Activated naive CD4-positive, alpha-beta T cell (primary cell): Measurements from ENCODE around the gene LSM7.
A peak's percentile ranks its signal among the peaks of the same experiment; 100 is the strongest.

Source experiments
- DNase-seq, 4 experiments: peaks; one replicate each; lab custom pipeline; 2025; lab: John Stamatoyannopoulos, UW

Gene LSM7

DNA sequence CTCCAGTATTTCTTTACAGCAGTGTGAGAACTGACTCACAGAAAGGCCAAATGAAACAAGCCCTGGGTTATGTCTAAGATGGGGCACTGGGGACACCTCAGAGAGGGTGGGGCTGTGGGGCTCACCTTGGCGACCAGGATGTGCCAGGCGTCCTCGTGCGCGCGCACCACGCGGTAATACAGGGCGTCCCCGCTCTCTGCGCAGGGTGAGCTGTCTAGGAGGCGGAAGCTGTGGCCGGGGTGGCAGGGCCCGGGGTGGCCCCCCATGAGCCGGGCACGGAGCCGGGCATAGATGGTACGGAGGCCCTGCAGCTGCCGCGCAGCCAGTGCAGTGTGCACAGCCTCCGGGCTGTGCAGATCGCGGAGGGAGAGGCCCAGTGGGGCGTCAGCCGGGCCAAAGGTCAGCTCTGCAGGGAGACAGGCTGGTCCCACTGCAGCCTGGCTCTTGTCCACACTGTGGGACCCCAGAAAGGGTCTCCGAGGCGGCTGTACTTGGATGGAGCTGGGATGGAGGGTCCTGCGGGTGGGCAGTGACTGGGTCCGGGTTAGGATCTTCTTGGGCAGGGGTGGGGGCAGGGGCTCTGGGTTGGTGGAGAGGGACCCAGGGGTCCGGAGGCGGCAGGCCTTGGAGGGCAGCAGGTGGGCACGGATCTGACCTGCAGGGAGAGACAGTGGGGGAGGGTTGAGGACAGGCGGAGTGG, 49.8 kb downstream of the LSM7 start:
- no peak for DNase-seq

DNA sequence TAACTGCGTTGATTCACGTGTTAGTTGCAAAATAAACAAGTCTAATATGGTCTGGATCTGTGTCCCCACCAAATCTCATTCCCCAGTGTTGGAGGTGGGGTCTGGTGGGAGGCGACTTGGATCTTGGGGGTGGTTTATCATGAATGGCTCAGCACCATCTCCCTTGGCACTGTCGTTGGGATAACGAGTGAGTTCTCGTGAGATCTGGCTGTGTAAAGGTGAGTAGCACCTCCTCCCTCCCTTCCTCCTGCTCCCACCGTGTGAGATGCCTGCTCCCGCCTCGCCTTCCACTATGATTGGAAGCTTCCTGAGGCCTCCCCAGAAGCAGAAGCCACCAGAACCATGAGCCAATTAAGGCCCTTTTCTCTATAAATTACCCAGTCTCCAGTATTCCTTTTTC, 51.2 kb downstream of the LSM7 start:
- no peak for DNase-seq

DNA sequence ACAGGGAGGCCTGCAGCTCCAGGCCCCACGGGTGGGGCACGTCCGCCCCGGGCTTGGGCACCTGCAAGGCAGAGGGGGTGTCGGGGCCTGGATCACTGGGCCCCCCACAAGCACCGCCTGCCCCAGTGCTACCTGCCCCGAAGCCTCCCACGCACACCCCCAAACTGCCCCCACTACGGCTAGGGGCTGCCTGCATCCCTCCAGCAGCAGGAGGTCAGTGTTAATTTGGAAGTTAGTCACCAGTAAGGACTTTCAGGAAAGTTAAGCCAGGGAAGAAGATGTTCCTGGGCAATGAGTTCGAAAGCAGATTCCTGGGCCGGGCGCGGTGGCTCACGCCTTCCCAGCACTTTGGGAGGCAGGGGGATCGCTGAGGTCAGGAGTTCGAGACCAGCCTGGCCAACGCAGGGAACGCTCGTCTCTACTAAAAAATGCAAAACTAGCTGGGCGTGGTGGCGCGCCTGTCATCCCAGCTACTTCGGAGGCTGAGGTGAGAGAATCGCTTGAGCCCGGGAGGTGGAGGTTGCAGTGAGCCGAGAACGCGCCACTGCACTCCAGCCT, 51.9 kb downstream of the LSM7 start:
- no peak for DNase-seq

DNA sequence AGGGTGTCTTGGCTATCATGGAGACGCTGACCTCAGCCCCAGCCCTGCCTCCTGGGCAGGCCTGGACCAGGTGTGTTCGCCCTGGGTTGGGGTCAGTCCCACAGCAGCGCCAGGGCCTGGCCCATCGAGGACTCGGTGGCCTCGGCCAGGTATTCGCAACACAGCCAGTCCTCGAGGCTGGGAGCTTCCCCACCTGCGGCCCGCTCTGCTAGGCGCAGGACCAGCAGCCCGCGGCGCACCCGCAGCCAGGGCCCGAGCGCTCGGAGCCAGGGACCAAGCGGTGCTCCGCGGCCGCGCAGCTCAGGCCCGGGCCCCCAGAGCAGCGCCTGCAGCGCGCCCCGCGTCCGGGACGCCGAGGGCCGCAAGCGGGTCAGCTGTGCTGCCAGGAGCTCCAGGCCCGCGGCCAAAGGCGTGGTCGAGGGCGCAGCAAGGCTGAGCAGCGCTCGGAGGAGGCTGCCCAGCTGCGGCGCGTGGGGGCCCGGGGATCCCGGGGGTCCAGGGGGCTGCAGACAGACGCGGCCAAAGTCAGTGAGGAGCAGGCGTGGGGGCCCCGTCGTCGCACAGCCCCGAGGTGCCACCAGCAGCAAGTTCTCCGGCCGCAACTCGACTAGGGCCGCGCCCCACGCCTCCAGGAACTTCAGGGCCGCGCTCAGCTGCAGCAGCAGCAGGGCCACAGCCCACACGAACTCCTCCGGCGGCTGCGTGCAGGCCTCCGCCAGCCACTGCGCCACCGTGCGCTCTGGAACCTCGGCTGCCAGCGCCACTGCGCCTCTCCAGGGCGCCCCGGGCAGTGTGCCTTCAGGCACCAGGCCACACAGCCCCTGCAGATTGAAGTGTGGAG, 52.6 kb downstream of the LSM7 start:
- DNase-seq, result no peak

DNA sequence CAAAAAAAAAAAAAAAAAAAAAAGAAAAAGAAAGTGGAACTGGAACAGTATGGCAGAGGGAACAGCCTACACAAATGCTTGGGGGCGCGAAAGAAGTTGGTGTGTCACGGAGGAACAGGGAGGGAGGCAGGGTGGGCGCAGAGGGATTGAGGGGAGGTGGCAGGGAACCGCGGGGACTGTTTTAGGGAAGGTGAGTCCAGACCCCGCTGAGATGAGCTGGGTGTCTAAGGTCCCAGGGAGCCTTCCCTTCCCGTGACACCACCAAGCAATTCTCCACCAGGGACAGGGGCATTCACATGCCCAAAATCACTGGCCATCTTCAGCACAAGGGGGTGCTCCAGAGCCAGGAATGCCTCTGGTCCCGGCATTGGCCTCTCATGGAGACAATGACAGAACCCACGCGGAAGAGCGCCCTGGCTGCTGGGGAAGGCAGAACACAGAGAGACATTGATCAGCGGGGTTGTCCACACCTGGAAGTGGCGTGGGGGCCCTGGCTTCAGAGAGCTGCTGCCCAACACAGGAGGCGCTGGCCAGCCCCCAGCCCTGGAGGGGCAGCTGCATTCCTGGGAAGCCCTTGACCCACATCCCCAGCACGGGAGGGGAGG, 53.4 kb downstream of the LSM7 start:
- peak in 1 of 4 experiments; percentile 51 for DNase-seq

DNA sequence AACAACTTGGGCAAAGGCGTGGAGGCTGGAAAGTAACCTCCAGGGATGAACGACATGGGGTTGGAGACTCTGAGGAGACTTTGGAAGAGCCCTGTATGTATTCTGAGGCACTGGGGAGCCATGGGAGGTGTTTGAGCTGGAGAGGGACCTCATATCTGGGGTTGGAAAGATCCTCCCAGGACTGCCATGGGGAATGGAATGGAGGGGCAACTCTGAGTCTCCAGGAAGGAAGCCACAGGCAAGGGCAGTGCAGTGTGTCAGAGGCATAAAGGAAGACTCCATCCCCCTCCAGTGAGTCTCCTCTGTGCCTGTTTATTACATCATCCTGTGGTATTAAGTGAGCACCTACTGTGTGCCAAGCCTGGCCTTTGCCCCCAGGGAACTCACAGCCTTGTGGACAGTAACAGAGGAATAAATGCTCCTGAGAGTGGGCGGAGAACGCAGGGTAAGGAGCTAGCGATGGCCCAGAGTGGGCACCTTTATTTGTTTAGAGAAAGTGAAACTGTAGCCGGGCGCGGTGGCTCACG, 54.1 kb downstream of the LSM7 start:
- DNase-seq, result no peak

DNA sequence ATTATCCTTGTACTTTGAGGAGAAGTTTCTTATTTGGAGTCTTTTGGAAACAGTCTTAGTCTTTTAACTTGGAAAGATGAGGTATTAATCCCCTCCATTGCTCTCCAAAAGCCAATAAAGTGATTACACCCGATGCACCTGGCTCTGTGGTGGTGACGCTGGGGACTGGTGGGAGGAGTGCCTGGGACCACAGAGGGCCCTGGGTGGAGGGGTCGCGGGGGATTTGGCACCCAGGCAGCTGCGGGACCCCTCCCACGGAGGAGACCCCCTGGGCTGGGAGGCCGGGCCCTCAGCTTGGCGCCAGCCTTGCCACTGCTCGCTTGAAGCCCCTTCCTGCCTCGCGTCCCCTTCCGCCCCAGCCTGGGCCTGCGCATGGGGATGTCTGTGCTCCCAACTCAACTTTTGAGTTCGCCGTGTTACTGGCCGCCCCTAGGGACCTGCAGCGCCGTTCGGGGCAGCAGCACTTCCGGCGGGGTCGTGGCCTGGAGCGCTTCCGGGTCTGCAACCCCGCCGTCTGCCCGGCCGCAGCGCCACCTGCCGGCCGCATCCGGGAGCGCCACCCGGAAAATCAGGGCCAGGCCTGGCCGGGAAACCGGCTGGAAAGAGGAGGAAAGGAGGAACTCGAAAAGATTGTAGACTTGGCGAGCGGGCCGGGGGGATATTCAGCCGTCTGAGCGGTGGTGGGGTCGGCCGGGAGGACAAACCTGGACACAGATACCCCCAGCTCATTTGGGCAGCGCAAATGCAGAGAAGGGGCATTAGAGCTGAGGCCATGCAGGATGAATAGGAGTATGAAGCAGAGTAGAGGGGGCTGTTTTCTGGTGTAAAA, 54.8 kb downstream of the LSM7 start:
- DNase-seq, result peak; percentile 46 to 67 (median 54)
